Stomach (tissue), 4 donors: Measurements from ENCODE around the gene HOGA1.

Experiments used
- EP300 ChIP-seq: sonication (generic); formaldehyde crosslinking; IDR thresholded peaks from one replicate; pipeline ENCODE4 v1.6.1; 2017; ENCODE audit warnings: antibody characterized with exemption
- POLR2A ChIP-seq, 4 donors: fragments of 450-650 bp; IDR thresholded peaks; one replicate each; pipeline ENCODE4 v1.6.1; 2016; ENCODE audit warnings: antibody characterized with exemption in 4 of 4, control low read depth in 2 of 4, mild to moderate bottlenecking in 1 of 4, moderate library complexity in 1 of 4
- POLR2AphosphoS5 ChIP-seq, 3 donors: sonication (generic); formaldehyde crosslinking; IDR thresholded peaks; one replicate each; pipeline ENCODE4 v1.6.1; 2016; ENCODE audit warnings: antibody characterized with exemption in 3 of 3
- TF ChIP-seq, protein P1 (sequence below), 7 experiments: fragments of 450-650 bp in 4 of 7; fragments of 200-600 bp in 3 of 7; sonication (generic) in 3 of 7; IDR thresholded peaks; one replicate each; pipeline ENCODE4 v1.5.1; 2016 to 2019; ENCODE audit warnings: antibody characterized with exemption in 7 of 7, control low read depth in 2 of 7, mild to moderate bottlenecking in 1 of 7

GRCh38 chr10:97629289-97629688, 45.1 kb downstream of the HOGA1 start:
- TF ChIP-seq POLR2AphosphoS5 (IDR thresholded peaks at IDR 0.05) (no peak), EP300 (no peak), POLR2A (IDR thresholded peaks at IDR 0.05) (no peak)
- TF ChIP-seq, protein P1, sequence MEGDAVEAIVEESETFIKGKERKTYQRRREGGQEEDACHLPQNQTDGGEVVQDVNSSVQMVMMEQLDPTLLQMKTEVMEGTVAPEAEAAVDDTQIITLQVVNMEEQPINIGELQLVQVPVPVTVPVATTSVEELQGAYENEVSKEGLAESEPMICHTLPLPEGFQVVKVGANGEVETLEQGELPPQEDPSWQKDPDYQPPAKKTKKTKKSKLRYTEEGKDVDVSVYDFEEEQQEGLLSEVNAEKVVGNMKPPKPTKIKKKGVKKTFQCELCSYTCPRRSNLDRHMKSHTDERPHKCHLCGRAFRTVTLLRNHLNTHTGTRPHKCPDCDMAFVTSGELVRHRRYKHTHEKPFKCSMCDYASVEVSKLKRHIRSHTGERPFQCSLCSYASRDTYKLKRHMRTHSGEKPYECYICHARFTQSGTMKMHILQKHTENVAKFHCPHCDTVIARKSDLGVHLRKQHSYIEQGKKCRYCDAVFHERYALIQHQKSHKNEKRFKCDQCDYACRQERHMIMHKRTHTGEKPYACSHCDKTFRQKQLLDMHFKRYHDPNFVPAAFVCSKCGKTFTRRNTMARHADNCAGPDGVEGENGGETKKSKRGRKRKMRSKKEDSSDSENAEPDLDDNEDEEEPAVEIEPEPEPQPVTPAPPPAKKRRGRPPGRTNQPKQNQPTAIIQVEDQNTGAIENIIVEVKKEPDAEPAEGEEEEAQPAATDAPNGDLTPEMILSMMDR (IDR thresholded peaks at IDR 0.05) = no peak
